ENCODE measurements around the gene SMCO3.
A peak's percentile ranks its signal among the peaks of the same experiment; 100 is the strongest.

The SMCO3 gene

DNA sequence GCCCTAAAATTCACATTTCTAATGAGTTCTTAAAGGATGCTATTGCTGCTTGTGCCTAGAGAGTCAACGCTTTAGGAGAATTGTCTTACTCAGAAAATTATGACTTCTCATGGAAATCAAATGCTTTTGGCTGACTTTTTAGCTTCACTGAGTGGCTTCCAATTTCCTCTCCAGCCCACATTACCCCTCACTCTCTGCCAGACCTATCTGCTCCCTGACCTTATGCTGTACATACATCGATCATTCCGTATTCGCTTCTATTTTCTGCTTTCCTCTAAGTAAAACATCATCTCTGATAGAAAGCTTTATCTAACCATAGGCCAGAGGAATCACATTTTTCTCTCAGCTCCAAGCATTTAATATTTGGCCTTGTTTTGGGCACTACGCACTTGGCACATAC, 12.5 kb upstream of the SMCO3 start:
- FAIRE-seq, result no peak

DNA sequence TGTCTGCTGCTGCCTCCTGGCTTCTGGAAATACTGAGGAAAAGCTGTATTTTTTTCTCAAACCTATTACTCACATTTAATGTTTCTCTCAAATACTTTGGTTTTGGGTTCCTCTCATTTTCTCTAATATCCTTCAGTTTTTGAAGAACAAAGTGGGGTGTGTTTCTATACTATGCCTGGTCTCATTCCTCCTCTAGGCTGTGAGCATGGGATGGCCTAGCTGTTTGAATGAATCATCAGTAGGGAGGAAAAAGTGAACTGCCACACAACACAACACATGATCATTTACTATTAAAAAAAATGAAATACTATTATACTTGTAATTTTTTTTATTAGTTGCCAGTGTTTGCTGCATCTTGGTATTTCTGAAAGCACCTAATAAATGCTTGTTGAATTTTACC, 11.3 kb upstream of the SMCO3 start:
- FAIRE-seq, result no peak

DNA sequence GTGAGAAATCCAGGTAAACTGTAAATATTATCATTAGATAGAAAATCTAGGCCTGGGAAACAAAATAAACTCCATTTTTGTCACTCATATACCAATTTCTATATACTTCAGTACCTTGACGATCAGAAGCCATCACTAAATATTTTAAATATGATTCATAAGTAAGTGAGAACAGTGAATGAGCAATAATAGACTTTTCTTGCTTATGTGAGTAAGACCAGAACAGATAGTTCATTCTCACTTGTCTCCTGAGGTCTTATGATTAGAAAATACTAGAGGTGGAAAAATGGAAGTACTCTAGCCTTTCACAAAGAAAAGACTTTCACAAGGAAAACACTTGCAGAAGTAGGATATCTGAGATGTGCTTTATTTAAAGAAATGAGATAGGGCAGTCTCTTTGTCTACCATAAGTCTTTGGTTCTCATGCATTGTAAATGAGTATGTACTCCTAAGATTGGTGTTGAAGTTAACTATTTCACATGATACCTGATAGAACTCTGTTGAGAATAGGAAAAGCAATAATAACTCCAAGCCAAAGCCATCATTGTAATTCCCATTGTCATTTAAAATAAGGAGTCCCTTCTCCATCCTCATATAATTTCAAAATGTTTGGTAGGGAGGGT, 10.1 kb upstream of the SMCO3 start:
- no peak for FAIRE-seq

DNA sequence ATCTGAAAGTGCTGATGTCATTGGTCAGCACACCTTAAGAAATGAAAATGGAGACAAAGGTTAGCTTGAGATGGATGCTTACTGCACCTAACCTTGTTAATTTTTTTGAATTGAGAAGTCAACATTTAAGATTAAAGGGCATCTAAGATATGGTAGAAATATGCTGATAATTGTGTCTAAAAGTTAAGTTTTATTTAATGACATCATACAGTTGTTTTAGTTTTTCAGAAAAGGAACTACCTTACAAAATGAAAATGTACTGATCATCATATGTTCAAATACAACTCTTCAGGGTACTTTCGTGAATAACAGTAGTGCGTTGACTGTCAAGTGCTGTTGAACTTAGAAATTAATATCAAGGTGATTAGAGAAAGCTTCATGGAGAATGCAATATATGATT, 2.5 kb downstream of the SMCO3 start:
- no peak for FAIRE-seq

GRCh38 chr12:14810953-14811483, 3.0 kb downstream of the SMCO3 start:
- no peak for FAIRE-seq

DNA sequence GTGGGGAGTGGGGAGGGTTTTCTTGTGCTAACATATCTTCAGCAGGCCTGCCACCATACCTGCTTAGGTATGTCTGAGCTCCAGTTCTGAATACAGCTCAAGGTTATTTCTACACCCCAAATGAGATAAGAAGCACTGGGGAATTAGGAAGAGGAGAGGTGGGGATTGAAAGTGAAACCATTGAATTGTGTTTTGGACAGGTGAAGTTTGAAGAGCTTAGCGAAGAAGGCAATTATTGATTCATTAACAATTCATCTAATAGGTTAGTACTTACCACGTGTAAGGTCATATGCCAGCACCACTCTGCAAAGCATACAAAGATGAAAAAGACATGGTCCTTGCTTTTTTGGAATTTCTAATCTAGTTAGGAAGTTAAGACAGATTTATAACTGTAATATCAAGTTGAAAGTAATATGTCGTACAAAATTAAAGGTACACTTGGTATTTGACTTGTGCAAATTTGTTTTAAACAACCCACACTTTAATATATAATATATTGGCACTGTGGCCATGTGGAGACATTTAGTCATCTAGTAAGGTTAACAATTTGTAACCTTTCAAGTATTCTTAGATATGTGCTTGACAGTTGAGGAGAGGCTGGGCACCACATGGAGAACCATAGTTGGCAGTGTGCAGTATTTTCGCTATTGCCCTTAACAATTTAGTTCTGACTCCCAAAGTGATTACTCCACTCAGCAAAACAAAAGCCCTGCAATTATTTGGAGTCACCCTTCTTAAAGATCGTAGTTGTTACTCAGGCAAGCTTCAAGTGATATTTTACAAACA, 3.6 kb downstream of the SMCO3 start:
- no peak for FAIRE-seq

GRCh38 chr12:14803830-14804160, 10.2 kb downstream of the SMCO3 start:
- no peak for FAIRE-seq

GRCh38 chr12:14803011-14803829, 10.8 kb downstream of the SMCO3 start, which contains the start of the genes C12orf60 and WBP11:
TSS of gene C12orf60 (plus strand) at chr12:14803670. CDS start at chr12:14822936, 19,266 bp downstream.
TSS of gene WBP11 (minus strand) at chr12:14803478. CDS start at chr12:14801383, 2,095 bp downstream.
- peak; percentile 99 for FAIRE-seq

DNA sequence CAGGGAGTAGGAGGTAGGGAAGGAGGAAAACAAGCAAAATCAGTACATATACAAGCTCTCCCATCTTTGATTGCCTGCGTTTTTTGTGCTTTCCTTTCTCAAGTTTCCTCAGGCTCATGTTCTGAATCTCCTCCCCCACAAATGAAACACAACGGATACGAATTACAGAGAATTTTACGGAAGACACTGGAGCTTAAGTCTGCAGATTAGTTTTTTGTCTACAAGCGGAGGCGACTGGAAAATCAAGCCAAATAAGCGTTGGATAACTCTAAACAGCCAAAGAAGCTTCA, 11.3 kb downstream of the SMCO3 start:
- FAIRE-seq, result no peak

DNA sequence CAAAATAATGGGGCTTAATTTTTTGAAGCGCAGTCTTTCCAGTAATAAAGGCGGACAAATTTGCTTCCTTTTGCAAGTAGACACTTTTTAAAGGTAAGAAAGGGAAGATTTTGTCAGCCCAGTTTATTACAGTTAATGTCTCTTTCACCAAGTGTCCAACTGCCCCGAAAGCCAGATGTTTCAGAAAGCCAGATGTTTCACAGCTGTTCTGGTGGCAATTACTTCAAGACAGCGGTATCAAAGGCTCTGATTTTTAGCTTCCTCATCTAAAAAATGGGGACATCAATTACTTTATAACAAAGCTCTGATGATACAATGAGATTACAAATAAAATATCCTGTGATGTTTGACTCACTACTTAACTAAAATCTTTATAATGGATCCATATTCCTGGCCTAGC, 11.7 kb downstream of the SMCO3 start:
- FAIRE-seq, result no peak

DNA sequence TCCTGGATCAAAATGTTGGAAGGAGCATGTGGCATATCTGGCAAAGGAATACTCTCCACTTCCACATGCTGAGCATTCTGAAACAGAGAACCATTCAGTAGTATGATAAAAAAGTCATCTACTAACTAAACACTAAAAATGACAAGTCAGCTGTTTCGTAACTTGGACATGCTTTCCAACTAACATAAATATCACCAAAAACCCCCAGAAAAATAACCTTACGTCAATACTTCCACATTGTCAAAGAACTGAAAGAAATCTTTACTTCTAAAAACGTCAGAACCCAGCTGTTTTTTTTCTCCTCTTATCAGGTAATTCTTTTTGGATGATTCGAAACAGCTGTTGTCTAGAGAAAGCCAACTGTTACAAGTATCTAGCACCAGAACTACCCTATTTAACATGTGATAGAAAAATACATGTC, 18.9 kb downstream of the SMCO3 start:
- no peak for FAIRE-seq

DNA sequence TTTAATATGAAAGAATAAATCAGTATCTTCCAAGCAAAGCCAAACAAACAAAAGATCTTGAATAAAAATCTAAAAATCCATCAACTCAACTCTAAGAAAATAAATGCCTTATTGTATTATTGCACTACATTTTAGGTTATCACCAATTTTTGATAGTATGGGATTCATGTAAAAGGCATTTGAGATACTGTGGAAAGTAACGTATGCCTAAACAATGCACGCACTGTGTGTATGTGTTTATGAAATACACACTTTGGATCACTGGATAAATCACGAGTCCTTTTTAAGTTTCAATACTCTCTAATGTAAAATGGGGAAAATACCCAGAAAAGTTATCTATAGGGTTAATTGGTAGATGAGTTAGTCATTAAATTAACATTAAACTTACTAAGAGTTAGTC, 28.4 kb downstream of the SMCO3 start:
- FAIRE-seq, result no peak

- FAIRE-seq, result no peak
These were observed 29.5 kb downstream of the SMCO3 start for GRCh38 chr12:14784471-14784870.

GRCh38 chr12:14782756-14783155, 31.2 kb downstream of the SMCO3 start:
- no peak for FAIRE-seq

DNA sequence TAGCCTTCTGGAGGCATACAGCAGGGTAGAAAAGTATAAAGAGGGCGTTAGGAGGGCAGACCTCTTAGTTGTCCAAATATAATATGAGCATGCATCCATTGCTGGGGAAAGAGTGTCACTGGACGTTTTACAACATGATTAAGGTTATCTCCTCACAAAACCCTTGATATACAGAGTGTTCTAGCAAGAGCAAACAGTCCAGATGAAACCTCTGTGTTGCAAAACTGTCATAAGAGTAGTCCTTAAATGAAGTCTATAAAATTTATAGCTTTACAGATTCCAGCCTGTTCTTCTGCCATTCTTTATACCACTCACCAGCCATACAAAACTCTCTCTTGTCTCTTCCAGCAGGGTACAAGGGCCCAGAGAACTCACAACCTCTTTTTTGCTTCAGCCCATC, 32.4 kb downstream of the SMCO3 start:
- FAIRE-seq, result no peak

DNA sequence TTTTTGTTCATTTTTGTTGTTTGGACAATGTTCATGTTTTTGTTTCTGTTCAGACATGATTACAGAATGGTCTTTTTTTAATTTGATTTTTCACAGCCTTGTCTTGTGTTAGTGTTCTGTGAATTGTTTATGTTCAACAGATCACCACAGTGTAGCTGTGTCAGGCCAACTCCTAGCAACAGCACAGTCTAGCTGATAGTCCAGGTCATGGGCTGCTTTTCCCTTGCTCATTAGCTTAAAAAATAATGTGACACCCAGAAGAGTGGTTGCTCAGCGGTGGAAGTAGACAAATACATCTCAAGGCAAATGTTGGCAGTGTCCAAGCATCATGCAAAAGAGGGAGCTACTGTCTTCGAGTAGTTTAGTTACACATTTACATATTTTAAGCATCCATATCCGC, 33.1 kb downstream of the SMCO3 start:
- FAIRE-seq, result no peak

- FAIRE-seq, result no peak
These were observed 34.1 kb downstream of the SMCO3 start for GRCh38 chr12:14779834-14780233.

GRCh38 chr12:14777271-14777670, 36.7 kb downstream of the SMCO3 start:
- no peak for FAIRE-seq

DNA sequence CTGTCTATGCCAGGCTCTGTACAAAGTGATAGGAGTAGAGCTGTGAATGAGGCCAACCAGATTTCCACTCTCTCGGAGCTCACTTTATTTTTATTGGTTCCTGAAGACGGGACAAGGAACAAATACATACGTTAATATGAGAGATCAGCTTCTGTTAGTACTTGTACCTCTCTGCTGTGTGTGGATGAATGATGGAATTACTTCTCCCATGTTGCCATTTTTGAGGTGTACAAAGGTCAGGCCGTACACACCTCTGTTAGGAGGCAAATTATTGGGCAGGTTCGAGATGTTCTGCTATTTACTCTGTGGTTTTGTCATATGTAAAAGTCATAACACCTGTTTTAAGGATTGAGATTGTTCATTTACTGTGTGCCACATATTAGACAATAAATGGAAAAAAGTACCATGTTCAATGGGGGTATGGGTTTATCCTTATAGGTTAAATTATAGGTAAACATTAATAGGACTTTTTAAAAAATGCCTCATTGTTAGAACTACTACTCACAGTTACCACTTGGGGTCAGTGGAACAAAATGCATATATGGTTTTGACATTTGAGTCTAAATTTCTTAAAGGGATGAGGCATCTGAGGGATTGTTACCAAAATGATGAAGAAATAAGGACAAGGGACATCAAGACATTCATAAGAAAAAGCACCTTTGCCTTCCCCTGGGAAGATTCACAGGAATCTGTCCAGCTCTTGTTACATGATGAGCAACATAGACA, 37.6 kb downstream of the SMCO3 start:
- no peak for FAIRE-seq

DNA sequence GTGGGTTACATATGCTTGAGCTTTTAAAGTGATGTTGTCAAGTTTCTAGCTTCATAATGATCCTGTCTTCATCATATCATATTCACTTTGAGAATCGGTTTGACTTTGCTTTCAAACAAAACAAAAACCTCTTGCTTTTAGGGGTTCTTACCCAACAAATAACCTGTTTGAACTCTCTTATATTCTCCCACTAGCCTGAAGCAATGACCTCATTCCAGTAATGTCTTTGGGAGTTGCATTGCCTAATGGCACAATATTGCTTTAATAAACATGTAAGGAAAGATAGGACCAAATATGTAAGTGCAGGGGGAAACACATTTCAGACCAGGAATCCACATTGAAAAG, 38.4 kb downstream of the SMCO3 start:
- FAIRE-seq, result no peak

DNA sequence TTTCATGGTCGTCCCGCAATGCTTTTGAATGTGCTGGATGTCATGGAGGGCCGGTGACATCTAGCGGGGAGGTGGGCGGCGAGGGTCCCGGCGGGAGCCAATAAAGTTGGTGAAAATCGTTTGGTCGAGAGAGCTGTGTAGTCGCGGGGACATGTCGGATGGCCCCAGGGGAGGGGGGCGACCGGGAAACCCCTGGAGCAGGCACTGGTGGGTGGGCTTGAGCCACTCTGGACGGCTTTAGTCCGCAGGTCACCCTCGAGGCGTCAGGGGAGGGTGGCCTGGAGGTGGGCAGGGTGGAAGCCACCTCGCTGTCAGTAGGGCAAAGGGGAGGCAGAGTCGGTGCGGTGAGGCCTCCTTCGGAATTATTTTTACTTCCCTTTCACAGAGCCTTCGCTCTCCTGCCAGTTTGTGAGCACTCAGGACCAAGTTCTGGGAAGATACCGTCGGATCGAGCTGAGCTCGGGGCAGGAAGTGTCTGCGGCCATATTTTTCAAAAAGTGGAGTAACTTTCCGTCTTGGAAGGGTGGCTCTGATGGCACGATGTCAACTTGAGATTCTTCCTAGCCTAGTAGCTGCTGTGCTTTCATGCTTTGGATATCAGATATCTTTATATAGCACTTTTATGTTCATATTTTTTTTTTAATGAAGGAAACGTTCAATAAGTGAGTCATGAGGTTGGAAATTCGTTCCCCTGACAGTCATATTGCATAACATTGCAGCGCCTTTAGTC, 38.9 kb downstream of the SMCO3 start:
- FAIRE-seq, result no peak
